HG03108 (cell line): ENCODE results near the gene WDPCP.
"Not testable (repeated sequence)": the region's sequence is repeated elsewhere in the genome, so short reads cannot be mapped to it uniquely, and the experiment has no call there.

Experiments used
- ATAC-seq: cut with Tn5 transposase; IDR thresholded peaks from one replicate; pipeline ENCODE4 v1.9.1; 2021; ENCODE audit warnings: moderate library complexity; ENCODE audit not compliant: unreplicated experiment

WDPCP gene

GRCh38 chr2:63127594-63127993 is 460.7 kb downstream of the WDPCP start:
- ATAC-seq: no peak

GRCh38 chr2:63124850-63125249 is 463.4 kb downstream of the WDPCP start:
- ATAC-seq: peak; percentile 59

- ATAC-seq: peak; percentile 69
Observed at GRCh38 chr2:63124218-63124617, 464.1 kb downstream of the WDPCP start.

- ATAC-seq: no peak
Observed at GRCh38 chr2:63122921-63123320, 465.4 kb downstream of the WDPCP start.

GRCh38 chr2:63121055-63121834 is 467.0 kb downstream of the WDPCP start:
- ATAC-seq: no peak

GRCh38 chr2:63118821-63119220 is 469.5 kb downstream of the WDPCP start:
- ATAC-seq: no peak

GRCh38 chr2:63104482-63104881 is 483.8 kb downstream of the WDPCP start:
- ATAC-seq: no peak

- no peak for ATAC-seq
Observed at GRCh38 chr2:63101954-63102353, 486.3 kb downstream of the WDPCP start.

GRCh38 chr2:63099032-63099431 is 489.2 kb downstream of the WDPCP start:
- no peak for ATAC-seq

GRCh38 chr2:63096491-63096890 is 491.8 kb downstream of the WDPCP start:
- no peak for ATAC-seq

GRCh38 chr2:63093502-63093901 is 494.8 kb downstream of the WDPCP start:
- no peak for ATAC-seq

- no peak for ATAC-seq
Observed at GRCh38 chr2:63092857-63093256, 495.4 kb downstream of the WDPCP start.

GRCh38 chr2:63092401-63092800 is 495.9 kb downstream of the WDPCP start:
- no peak for ATAC-seq

GRCh38 chr2:63086687-63087086 is 501.6 kb downstream of the WDPCP start:
- ATAC-seq: no peak

- no peak for ATAC-seq
Observed at GRCh38 chr2:63081404-63081803, 506.9 kb downstream of the WDPCP start.

- no peak for ATAC-seq
Observed at GRCh38 chr2:63078852-63079606, 509.2 kb downstream of the WDPCP start.

GRCh38 chr2:63074399-63074798 is 513.9 kb downstream of the WDPCP start:
- not testable (repeated sequence) for ATAC-seq

- no peak for ATAC-seq
Observed at GRCh38 chr2:63073994-63074393, 514.3 kb downstream of the WDPCP start.

- ATAC-seq: no peak
Observed at GRCh38 chr2:63071664-63072063, 516.6 kb downstream of the WDPCP start.
